Suprapubic skin (tissue), 4 donors: Measurements from ENCODE around the gene FAF1.

Experiments
- EP300 ChIP-seq: sonication (generic); formaldehyde crosslinking; IDR thresholded peaks from one replicate; pipeline ENCODE4 v1.6.1; 2017; ENCODE audit warnings: antibody characterized with exemption
- POLR2A ChIP-seq, 2 donors: fragments of 450-650 bp; IDR thresholded peaks; one replicate each; pipeline ENCODE4 v1.6.1; 2017; ENCODE audit warnings: antibody characterized with exemption in 2 of 2, mild to moderate bottlenecking in 2 of 2, moderate library complexity in 2 of 2
- POLR2AphosphoS5 ChIP-seq, 3 donors: sonication (generic); formaldehyde crosslinking; IDR thresholded peaks; one replicate each; pipeline ENCODE4 v1.6.1; 2017; ENCODE audit warnings: antibody characterized with exemption in 3 of 3
- TF ChIP-seq, protein P1 (sequence below), 2 donors: fragments of 200-600 bp in 1 of 2; fragments of 450-650 bp in 1 of 2; sonication (generic) in 1 of 2; IDR thresholded peaks; one replicate each; pipeline ENCODE4 v1.5.1; 2016 to 2019; ENCODE audit warnings: antibody characterized with exemption in 2 of 2, mild to moderate bottlenecking in 1 of 2, moderate library complexity in 1 of 2

DNA sequence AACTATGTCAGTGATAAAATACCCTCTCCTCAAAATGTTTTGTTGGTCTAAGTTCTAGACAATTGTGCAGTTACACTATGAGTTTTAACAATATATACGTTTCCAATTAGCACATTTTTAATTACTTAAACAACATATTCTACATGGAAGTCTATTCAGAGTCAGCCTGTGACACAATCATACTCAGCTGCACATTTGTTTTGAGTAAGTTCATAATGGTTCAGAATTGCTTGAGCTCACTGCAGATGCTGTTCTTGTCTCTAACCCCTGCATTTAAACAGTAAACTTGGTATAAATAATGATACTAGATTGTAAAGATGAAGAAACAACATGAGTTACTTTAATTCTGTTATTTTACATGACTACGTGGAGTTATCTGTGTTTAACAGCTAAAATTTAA is 40.6 kb upstream of the FAF1 start:
- TF ChIP-seq, protein P1, sequence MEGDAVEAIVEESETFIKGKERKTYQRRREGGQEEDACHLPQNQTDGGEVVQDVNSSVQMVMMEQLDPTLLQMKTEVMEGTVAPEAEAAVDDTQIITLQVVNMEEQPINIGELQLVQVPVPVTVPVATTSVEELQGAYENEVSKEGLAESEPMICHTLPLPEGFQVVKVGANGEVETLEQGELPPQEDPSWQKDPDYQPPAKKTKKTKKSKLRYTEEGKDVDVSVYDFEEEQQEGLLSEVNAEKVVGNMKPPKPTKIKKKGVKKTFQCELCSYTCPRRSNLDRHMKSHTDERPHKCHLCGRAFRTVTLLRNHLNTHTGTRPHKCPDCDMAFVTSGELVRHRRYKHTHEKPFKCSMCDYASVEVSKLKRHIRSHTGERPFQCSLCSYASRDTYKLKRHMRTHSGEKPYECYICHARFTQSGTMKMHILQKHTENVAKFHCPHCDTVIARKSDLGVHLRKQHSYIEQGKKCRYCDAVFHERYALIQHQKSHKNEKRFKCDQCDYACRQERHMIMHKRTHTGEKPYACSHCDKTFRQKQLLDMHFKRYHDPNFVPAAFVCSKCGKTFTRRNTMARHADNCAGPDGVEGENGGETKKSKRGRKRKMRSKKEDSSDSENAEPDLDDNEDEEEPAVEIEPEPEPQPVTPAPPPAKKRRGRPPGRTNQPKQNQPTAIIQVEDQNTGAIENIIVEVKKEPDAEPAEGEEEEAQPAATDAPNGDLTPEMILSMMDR (IDR thresholded peaks at IDR 0.05), result no peak
- TF ChIP-seq POLR2A (IDR thresholded peaks at IDR 0.05) (no peak), POLR2AphosphoS5 (IDR thresholded peaks at IDR 0.05) (no peak), EP300 (no peak)
